SK-N-MC (cell line): ENCODE results near the gene FANCF.

Experiments
- DNase-seq: peaks from one replicate; pipeline ENCODE4 v3.0.0-alpha.2; 2011; ENCODE audit warnings: low read depth, low spot score
- H3K27ac ChIP-seq: fragments of 200-600 bp; sonication (generic); 2 replicates; pipeline ENCODE4 v1.5.1; 2016; ENCODE audit warnings: mixed run types
- H3K36me3 ChIP-seq: fragments of 200-600 bp; sonication (generic); 2 replicates; pipeline ENCODE4 v1.6.1; 2017; ENCODE audit warnings: antibody characterized with exemption, low read length, mixed read lengths; ENCODE audit not compliant: insufficient read depth
- H3K4me3 ChIP-seq: fragments of 200-600 bp; sonication (generic); 2 replicates; pipeline ENCODE4 v1.5.1; 2016
- H3K9ac ChIP-seq: fragments of 200-600 bp; sonication (generic); 2 replicates; pipeline ENCODE4 v1.8.0; 2017; ENCODE audit warnings: mixed run types, mixed read lengths; ENCODE audit not compliant: insufficient read length
- H3K9me3 ChIP-seq: fragments of 200-600 bp; sonication (generic); 2 replicates; pipeline ENCODE4 v1.6.1; 2017; ENCODE audit warnings: low read depth, mild to moderate bottlenecking, antibody characterized with exemption, low read length, moderate library complexity, mixed read lengths
- EZH2 ChIP-seq: fragments of 200-600 bp; sonication (generic); IDR thresholded peaks from one replicate; pipeline ENCODE4 v1.6.1; 2017; ENCODE audit warnings: antibody characterized with exemption
- FOXP2 ChIP-seq: optimal IDR thresholded peaks from 2 replicates; pipeline ENCODE3; 2011; ENCODE audit warnings: mild to moderate bottlenecking, moderate library complexity; ENCODE audit not compliant: insufficient read depth; ENCODE audit errors: extremely low read length, control extremely low read depth
- POLR2AphosphoS5 ChIP-seq: IDR thresholded peaks from 2 replicates; pipeline ENCODE4 v1.6.1; 2012; ENCODE audit warnings: mild to moderate bottlenecking, low read depth, low read length, borderline replicate concordance

Gene FANCF

GRCh38 chr11:22602504-22602903, 23.1 kb downstream of the FANCF start:
- no peak for TF ChIP-seq POLR2AphosphoS5
- Histone ChIP-seq H3K4me3 (no peak overlapping the region), H3K9ac (no peak overlapping the region), H3K27ac (no peak overlapping the region), H3K9me3 (no peaks in the 10 kb centered on the region), H3K36me3 (no peaks in the 10 kb centered on the region)
- DNase-seq = no peak

GRCh38 chr11:22599458-22599857, 26.2 kb downstream of the FANCF start:
- Histone ChIP-seq H3K36me3 (no peaks in the 10 kb centered on the region), H3K9ac (no peak overlapping the region), H3K9me3 (no peaks in the 10 kb centered on the region), H3K4me3 (no peak overlapping the region), H3K27ac (no peak overlapping the region)
- DNase-seq = no peak
- TF ChIP-seq FOXP2 (no peak), POLR2AphosphoS5 (no peak), EZH2 (no peak)

- no peaks in the 10 kb centered on the region for H3K36me3 ChIP-seq
- no peak for TF ChIP-seq POLR2AphosphoS5
- TF ChIP-seq EZH2 = no peak
- no peak for TF ChIP-seq FOXP2
- no peak for DNase-seq
- no peaks in the 10 kb centered on the region for H3K9me3 ChIP-seq
- no peak overlapping the region for H3K4me3 ChIP-seq
- H3K27ac ChIP-seq = no peak overlapping the region
- H3K9ac ChIP-seq = no peak overlapping the region
Measured at GRCh38 chr11:22597062-22597461, 28.6 kb downstream of the FANCF start.

- Histone ChIP-seq H3K9ac (no peak overlapping the region), H3K36me3 (no peaks in the 10 kb centered on the region), H3K27ac (no peak overlapping the region), H3K4me3 (no peak overlapping the region), H3K9me3 (no peaks in the 10 kb centered on the region)
- no peak for DNase-seq
- TF ChIP-seq FOXP2 = no peak
Measured at GRCh38 chr11:22584976-22585375, 40.6 kb downstream of the FANCF start.

GRCh38 chr11:22583963-22584492, 41.6 kb downstream of the FANCF start:
- no peak overlapping the region for H3K9ac ChIP-seq

GRCh38 chr11:22582151-22582410, 43.5 kb downstream of the FANCF start:
- DNase-seq = no peak
- no peak overlapping the region for H3K9ac ChIP-seq
- TF ChIP-seq EZH2 (no peak), POLR2AphosphoS5 (no peak), FOXP2 (no peak)
- no peaks in the 10 kb centered on the region for H3K36me3 ChIP-seq
- H3K9me3 ChIP-seq = no peaks in the 10 kb centered on the region
- no peak overlapping the region for H3K27ac ChIP-seq
- H3K4me3 ChIP-seq = no peak overlapping the region

More at GRCh38 chr11:22583963-22584492, 41.6 kb downstream of the FANCF start:
- H3K36me3 ChIP-seq = no peaks in the 10 kb centered on the region
- no peak overlapping the region for H3K27ac ChIP-seq
- no peak for DNase-seq
- no peaks in the 10 kb centered on the region for H3K9me3 ChIP-seq
- TF ChIP-seq POLR2AphosphoS5 = no peak
- TF ChIP-seq FOXP2 = no peak
- TF ChIP-seq EZH2 = no peak
- H3K4me3 ChIP-seq = no peak overlapping the region

- no peak overlapping the region for H3K9ac ChIP-seq
- TF ChIP-seq EZH2 (no peak), POLR2AphosphoS5 (no peak)
- no peaks in the 10 kb centered on the region for H3K36me3 ChIP-seq
- H3K27ac ChIP-seq = no peak overlapping the region
- H3K4me3 ChIP-seq = no peak overlapping the region
- H3K9me3 ChIP-seq = no peaks in the 10 kb centered on the region
- no peak for DNase-seq
Measured at GRCh38 chr11:22581354-22582150, 44.1 kb downstream of the FANCF start.

- TF ChIP-seq FOXP2 = no peak
- TF ChIP-seq EZH2 = no peak
- no peak overlapping the region for H3K27ac ChIP-seq
- H3K9ac ChIP-seq = no peak overlapping the region
- no peak overlapping the region for H3K4me3 ChIP-seq
- H3K9me3 ChIP-seq = no peaks in the 10 kb centered on the region
- DNase-seq = no peak
- H3K36me3 ChIP-seq = no peaks in the 10 kb centered on the region
Measured at GRCh38 chr11:22577854-22578253, 47.8 kb downstream of the FANCF start.
